CD14-positive monocyte (primary cell): ENCODE measurements around the gene ARMC6. TPM values are rescaled to one million over a fixed set of nuclear protein-coding genes. Genes with fewer than 3 reads are reported as not detected.

Experiments
- DNase-seq, 3 donors: peaks; one replicate each; pipeline ENCODE4 v3.0.0-alpha.2; 2011 to 2022
- H2AFZ ChIP-seq: 2 replicates; pipeline ENCODE4 v1.6.0; 2012; ENCODE audit warnings: mild to moderate bottlenecking, low read depth, low read length, inconsistent platforms; ENCODE audit not compliant: insufficient read depth, poor library complexity, severe bottlenecking
- H3K27ac ChIP-seq, 2 donors: 1 replicate in 1 of 2; 2 replicates in 1 of 2; pipeline ENCODE4 v1.5.1; 2012 to 2013; ENCODE audit warnings: low read length in 2 of 2, control low read depth in 1 of 2, inconsistent platforms in 1 of 2, low read depth in 1 of 2, mild to moderate bottlenecking in 1 of 2
- H3K27me3 ChIP-seq, 2 donors: one replicate each; pipeline versions ENCODE4 v1.6.0 to v1.6.1; 2011 to 2013; ENCODE audit warnings: low read length in 2 of 2; ENCODE audit not compliant: control insufficient read depth in 2 of 2, insufficient read depth in 2 of 2
- H3K36me3 ChIP-seq, 2 donors: replicated peaks in 1 of 2; 1 replicate in 1 of 2; 2 replicates in 1 of 2; pipeline versions ENCODE4 v1.5.1 to v1.6.1; 2012 to 2013; ENCODE audit warnings: low read length in 2 of 2, control low read depth in 1 of 2, inconsistent platforms in 1 of 2, mild to moderate bottlenecking in 1 of 2; ENCODE audit not compliant: insufficient read depth in 2 of 2, control insufficient read depth in 1 of 2
- H3K4me1 ChIP-seq, 2 donors: 1 replicate in 1 of 2; 2 replicates in 1 of 2; pipeline versions ENCODE4 v1.5.1 to v1.6.1; 2012 to 2013; ENCODE audit warnings: low read length in 2 of 2, control low read depth in 1 of 2, inconsistent platforms in 1 of 2, mild to moderate bottlenecking in 1 of 2, moderate library complexity in 1 of 2; ENCODE audit not compliant: insufficient read depth in 2 of 2, control insufficient read depth in 1 of 2
- H3K4me2 ChIP-seq: replicated peaks from 2 replicates; pipeline ENCODE3; 2012; ENCODE audit warnings: low read length, moderate library complexity, mild to moderate bottlenecking; ENCODE audit not compliant: poor library complexity, severe bottlenecking; ENCODE audit errors: extremely low read depth
- H3K4me3 ChIP-seq, 3 experiments: fragments of 200-600 bp in 1 of 3; sonication (generic) in 1 of 3; replicated peaks in 1 of 3; 1 replicate in 2 of 3; 2 replicates in 1 of 3; pipeline ENCODE4 v1.5.1; 2011 to 2013; ENCODE audit warnings: low read length in 3 of 3, mild to moderate bottlenecking in 3 of 3, control low read depth in 2 of 3, low read depth in 2 of 3, inconsistent platforms in 1 of 3, moderate library complexity in 1 of 3
- H3K79me2 ChIP-seq: 2 replicates; pipeline ENCODE4 v1.6.0; 2012; ENCODE audit warnings: mild to moderate bottlenecking, control low read depth, inconsistent platforms, low read length, moderate library complexity; ENCODE audit not compliant: insufficient read depth
- H3K9ac ChIP-seq: 2 replicates; pipeline ENCODE4 v1.6.0; 2017; ENCODE audit warnings: low read length, mild to moderate bottlenecking; ENCODE audit not compliant: insufficient read depth, poor library complexity, severe bottlenecking
- H3K9me3 ChIP-seq, 2 donors: replicated peaks in 1 of 2; 1 replicate in 1 of 2; 2 replicates in 1 of 2; pipeline versions ENCODE4 v1.5.1 to v1.6.1; 2012 to 2013; ENCODE audit warnings: low read length in 2 of 2, control low read depth in 1 of 2; ENCODE audit not compliant: control insufficient read depth in 1 of 2, insufficient read depth in 1 of 2
- H4K20me1 ChIP-seq: 2 replicates; pipeline ENCODE4 v1.6.0; 2012; ENCODE audit warnings: mild to moderate bottlenecking, low read length, control low read depth, moderate library complexity; ENCODE audit not compliant: insufficient read depth
- H3K27ac Mint-ChIP-seq, 7 donors: one replicate each; pipeline ENCODE4 v1.8.0; 2020; ENCODE audit warnings: mild to moderate bottlenecking in 7 of 7, mixed read lengths in 7 of 7, moderate library complexity in 6 of 7, inconsistent platforms in 2 of 7
- H3K27me3 Mint-ChIP-seq, 3 donors: one replicate each; pipeline ENCODE4 v1.8.0; 2021 to 2022; ENCODE audit warnings: low read depth in 3 of 3, mild to moderate bottlenecking in 3 of 3, mixed read lengths in 3 of 3, moderate library complexity in 3 of 3, inconsistent platforms in 1 of 3
- H3K36me3 Mint-ChIP-seq, 2 donors: one replicate each; pipeline ENCODE4 v1.8.0; 2020; ENCODE audit warnings: mixed read lengths in 2 of 2, inconsistent platforms in 1 of 2, mild to moderate bottlenecking in 1 of 2
- H3K4me1 Mint-ChIP-seq: one replicate; pipeline ENCODE4 v1.8.0; 2020; ENCODE audit warnings: mild to moderate bottlenecking, mixed read lengths
- H3K4me3 Mint-ChIP-seq, 2 donors: one replicate each; pipeline ENCODE4 v1.8.0; 2020; ENCODE audit warnings: mild to moderate bottlenecking in 2 of 2, mixed read lengths in 2 of 2, moderate library complexity in 1 of 2
- H3K9me3 Mint-ChIP-seq, 7 donors: one replicate each; pipeline ENCODE4 v1.8.0; 2020 to 2022; ENCODE audit warnings: mixed read lengths in 7 of 7, mild to moderate bottlenecking in 6 of 7, moderate library complexity in 6 of 7, inconsistent platforms in 2 of 7
- CTCF ChIP-seq: fragments of 200-600 bp; IDR thresholded peaks from one replicate; pipeline ENCODE4 v1.8.0; 2022; ENCODE audit warnings: antibody characterized with exemption, mild to moderate bottlenecking
- WGBS: methylation state at CpG from one replicate; pipeline ENCODE4 v1.1.5; 2013; ENCODE audit warnings: missing lambda C conversion rate; ENCODE audit not compliant: insufficient coverage; 5-methylcytosine and 5-hydroxymethylcytosine counted together
- intact Hi-C, 2 donors: fragments of 100-400 bp; cut with micrococcal nuclease; formaldehyde crosslinking; loops; one replicate each; pipeline versions ENCODE4 v1.15.0 to v1.15.1; 2023
- polyA plus RNA-seq, 3 donors: library from polyadenylated mRNA; depleted of rRNA in 1 of 3; unstranded in 2 of 3; stranded (reverse) in 1 of 3; fragments of 300-500 nt in 2 of 3; fragments of >200 nt in 1 of 3; fragmentation: Illumina TruSeq in 2 of 3; gene quantifications; 1 replicate in 2 of 3; 2 replicates in 1 of 3; pipeline ENCODE4 v1.2.3, GENCODE V29; 2012 to 2021

The ARMC6 gene
- polyA plus RNA-seq, 3 donors, result 22.3 to 29.6 (median 26.1) TPM

DNA sequence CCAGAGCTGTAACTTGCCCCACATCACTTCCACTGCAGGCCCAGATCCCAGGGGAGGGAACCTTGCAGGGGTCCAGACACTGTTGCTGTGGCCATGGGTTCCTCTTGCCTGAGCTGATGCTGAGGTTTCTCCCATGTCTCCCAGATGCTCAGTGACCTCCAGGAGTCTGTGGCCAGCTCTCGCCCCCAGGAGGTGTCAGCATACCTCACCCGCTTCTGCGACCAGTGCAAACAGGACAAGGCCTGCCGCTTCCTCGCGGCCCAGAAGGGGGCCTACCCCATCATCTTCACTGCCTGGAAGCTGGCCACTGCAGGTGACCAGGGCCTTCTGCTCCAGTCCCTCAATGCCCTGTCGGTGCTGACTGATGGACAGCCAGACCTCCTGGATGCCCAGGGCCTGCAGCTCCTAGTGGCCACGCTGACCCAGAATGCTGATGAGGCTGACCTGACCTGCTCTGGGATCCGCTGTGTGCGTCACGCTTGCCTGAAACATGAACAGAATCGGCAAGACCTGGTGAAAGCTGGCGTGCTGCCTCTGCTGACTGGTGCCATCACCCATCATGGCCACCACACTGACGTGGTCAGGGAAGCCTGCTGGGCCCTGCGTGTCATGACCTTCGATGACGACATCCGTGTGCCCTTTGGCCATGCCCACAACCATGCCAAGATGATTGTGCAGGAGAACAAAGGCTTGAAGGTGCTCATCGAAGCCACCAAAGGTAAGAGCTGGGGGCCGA, 18.2 kb downstream of the ARMC6 start:
- intact Hi-C loops, result loop anchor here (5.0 kb wide), 1 partner anchor 86 kb away; the partner anchor contains the start of gene TMEM161A (in 2 of the 2)
- no peaks in the 10 kb centered on the region for H4K20me1 ChIP-seq
- peaks cover 2% of the 10 kb centered on the region for H3K4me1 Mint-ChIP-seq
- peaks cover 73 to 92% of the 10 kb centered on the region in 2 donors for H3K36me3 Mint-ChIP-seq
- H3K9ac ChIP-seq, result no peak overlapping the region
- H3K27me3 ChIP-seq, result no peaks in the 10 kb centered on the region
- peaks cover 0 to 2% (median 0%) of the 10 kb centered on the region in 3 donors for H3K27me3 Mint-ChIP-seq
- no peak overlapping the region for H3K4me3 Mint-ChIP-seq
- H2AFZ ChIP-seq, result no peak overlapping the region
- no peak for TF ChIP-seq CTCF
- H3K79me2 ChIP-seq, result no peaks in the 10 kb centered on the region
- H3K27ac Mint-ChIP-seq, result peak overlapping the region in 1 of 7 donors; percentile 38
- H3K36me3 ChIP-seq, result peaks cover 69 to 93% of the 10 kb centered on the region in 2 donors
- no peak overlapping the region for H3K4me2 ChIP-seq
- no peak for DNase-seq
- H3K4me3 ChIP-seq, result no peak overlapping the region
- WGBS, result 98% methylated on average over 19 of the region's 20 CpGs
- H3K9me3 ChIP-seq, result no peaks in the 10 kb centered on the region
- H3K9me3 Mint-ChIP-seq, result peaks cover 0 to 2% (median 0%) of the 10 kb centered on the region in 7 donors
- H3K4me1 ChIP-seq, result no peaks in the 10 kb centered on the region
- H3K27ac ChIP-seq, result no peak overlapping the region

DNA sequence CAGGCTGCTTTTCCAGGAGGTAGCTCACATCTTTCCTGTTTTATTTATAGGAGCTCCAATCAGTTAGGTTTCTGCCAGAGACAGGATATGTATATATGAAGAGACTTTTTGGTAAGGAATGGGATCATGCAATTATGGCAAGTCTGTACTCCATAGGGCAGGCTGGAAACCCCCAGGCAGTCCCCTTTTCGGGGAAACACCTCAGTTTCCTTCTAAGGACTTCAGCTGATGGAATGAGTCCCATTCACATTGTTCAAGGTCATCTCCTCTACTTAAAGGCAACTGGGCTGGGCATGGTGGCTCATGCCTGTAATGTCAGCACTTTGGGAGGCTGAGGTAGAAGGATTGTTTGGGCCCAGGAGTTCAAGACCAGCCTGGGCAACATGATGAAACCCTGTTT, 19.5 kb downstream of the ARMC6 start:
- Histone ChIP-seq H2AFZ (no peak overlapping the region), H4K20me1 (no peaks in the 10 kb centered on the region), H3K36me3 (peaks cover 75 to 93% of the 10 kb centered on the region in 2 donors), H3K79me2 (no peaks in the 10 kb centered on the region), H3K27ac (no peak overlapping the region), H3K9ac (no peak overlapping the region), H3K9me3 (no peaks in the 10 kb centered on the region), H3K4me3 (no peak overlapping the region), H3K4me1 (no peaks in the 10 kb centered on the region), H3K27me3 (no peaks in the 10 kb centered on the region), H3K4me2 (no peak overlapping the region)
- H3K4me3 Mint-ChIP-seq, result no peak overlapping the region
- intact Hi-C loops, result loop anchor here (5.0 kb wide), 1 partner anchor 84 kb away; the partner anchor contains the start of gene TMEM161A (in 2 of the 2)
- peak overlapping the region in 1 of 7 donors; percentile 36 for H3K27ac Mint-ChIP-seq
- no peak for TF ChIP-seq CTCF
- 100% methylated on average over 1 of the region's 1 CpG for WGBS
- peaks cover 2% of the 10 kb centered on the region for H3K4me1 Mint-ChIP-seq
- peaks cover 0 to 2% (median 0%) of the 10 kb centered on the region in 7 donors for H3K9me3 Mint-ChIP-seq
- no peak for DNase-seq
- peaks cover 74 to 92% of the 10 kb centered on the region in 2 donors for H3K36me3 Mint-ChIP-seq
- H3K27me3 Mint-ChIP-seq, result peaks cover 0 to 2% (median 0%) of the 10 kb centered on the region in 3 donors
